Tibial artery (tissue), 4 donors: ENCODE data around the gene SKIL.

Experiments used
- DNase-seq, 2 donors: peaks; one replicate each; pipeline ENCODE4 v3.0.0-alpha.2; 2019
- H3K27ac ChIP-seq, 2 donors: fragments of 200-600 bp; sonication (generic) in 1 of 2; 1 replicate in 1 of 2; 2 replicates in 1 of 2; pipeline ENCODE4 v1.5.1; 2018 to 2019; ENCODE audit warnings: mild to moderate bottlenecking in 1 of 2
- H3K27me3 ChIP-seq, 2 donors: fragments of 200-600 bp; sonication (generic) in 1 of 2; one replicate each; pipeline versions ENCODE4 v1.5.1 to v1.6.0; 2016 to 2019
- H3K36me3 ChIP-seq, 3 donors: fragments of 200-600 bp; sonication (generic) in 2 of 3; one replicate each; pipeline ENCODE4 v1.5.1; 2016 to 2019; ENCODE audit warnings: mild to moderate bottlenecking in 2 of 3
- H3K4me1 ChIP-seq, 4 donors: fragments of 200-600 bp; sonication (generic) in 2 of 4; 1 replicate in 3 of 4; 2 replicates in 1 of 4; pipeline ENCODE4 v1.5.1; 2016 to 2019
- H3K4me3 ChIP-seq, 2 donors: fragments of 200-600 bp; sonication (generic) in 1 of 2; 1 replicate in 1 of 2; 2 replicates in 1 of 2; pipeline ENCODE4 v1.5.1; 2018 to 2019; ENCODE audit warnings: mild to moderate bottlenecking in 2 of 2
- H3K9me3 ChIP-seq, 3 donors: fragments of 200-600 bp; sonication (generic) in 1 of 3; one replicate each; pipeline ENCODE4 v1.5.1; 2016 to 2019
- CTCF ChIP-seq, 2 experiments: fragments of 200-600 bp in 1 of 2; fragments of 450-650 bp in 1 of 2; IDR thresholded peaks; one replicate each; pipeline ENCODE4 v1.5.1; 2017 to 2019; ENCODE audit warnings: antibody characterized with exemption in 2 of 2, mild to moderate bottlenecking in 1 of 2, moderate library complexity in 1 of 2
- intact Hi-C: fragments of 100-400 bp; cut with DNase I; formaldehyde crosslinking; loops from one replicate; pipeline ENCODE4 v1.15.0; 2023; ENCODE audit warnings: low total_unique reads

The SKIL gene

GRCh38 chr3:170425491-170426239 lies 68.2 kb downstream of the SKIL start:
- DNase-seq: no peak
- Histone ChIP-seq H3K4me1 (no peaks in the 10 kb centered on the region), H3K27me3 (no peaks in the 10 kb centered on the region), H3K36me3 (peaks cover 0 to 4% (median 0%) of the 10 kb centered on the region in 3 donors), H3K4me3 (no peak overlapping the region), H3K27ac (no peak overlapping the region), H3K9me3 (no peaks in the 10 kb centered on the region)
- intact Hi-C loops: no loop called here
- no peak for TF ChIP-seq CTCF (IDR thresholded peaks at IDR 0.05)

DNA sequence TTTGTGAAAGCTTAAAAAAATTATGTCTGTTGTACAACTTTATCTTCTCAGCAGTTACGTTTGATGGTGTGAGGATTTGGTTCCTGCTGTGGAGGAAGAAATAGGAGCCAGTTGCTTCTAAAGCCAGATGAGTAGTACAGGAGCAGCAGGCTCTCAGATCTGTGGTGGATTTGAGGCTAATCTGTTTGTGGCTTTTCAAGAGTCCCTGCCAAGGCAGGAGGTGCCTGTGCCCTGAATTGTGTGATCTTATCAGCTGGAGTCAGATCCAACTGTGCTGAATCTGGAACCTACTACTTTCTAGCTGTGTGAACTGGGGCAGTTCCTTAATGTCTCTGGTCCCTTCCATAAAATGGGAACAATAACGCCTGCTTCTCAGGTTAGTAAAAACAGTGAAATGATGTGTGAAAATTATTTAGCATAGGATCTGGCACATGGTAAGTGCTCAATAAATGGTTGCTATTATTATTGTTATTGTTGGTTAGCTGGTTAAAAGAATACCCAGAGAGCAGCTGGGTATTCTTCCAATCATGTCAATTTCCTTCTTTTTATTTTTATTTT lies 68.8 kb downstream of the SKIL start:
- no peak for DNase-seq
- no peak for TF ChIP-seq CTCF (IDR thresholded peaks at IDR 0.05)
- Histone ChIP-seq H3K4me3 (no peak overlapping the region), H3K4me1 (no peaks in the 10 kb centered on the region), H3K27ac (no peak overlapping the region), H3K27me3 (no peaks in the 10 kb centered on the region), H3K9me3 (no peaks in the 10 kb centered on the region), H3K36me3 (peaks cover 0 to 4% (median 0%) of the 10 kb centered on the region in 3 donors)
- intact Hi-C loops: no loop called here

GRCh38 chr3:170428095-170428494 lies 70.6 kb downstream of the SKIL start:
- H3K36me3 ChIP-seq: peaks cover 0 to 8% (median 0%) of the 10 kb centered on the region in 3 donors
- no peak overlapping the region for H3K27ac ChIP-seq
- H3K4me3 ChIP-seq: no peak overlapping the region
- H3K4me1 ChIP-seq: no peaks in the 10 kb centered on the region
- no peaks in the 10 kb centered on the region for H3K9me3 ChIP-seq
- TF ChIP-seq CTCF (IDR thresholded peaks at IDR 0.05): no peak
- intact Hi-C loops: no loop called here
- H3K27me3 ChIP-seq: no peaks in the 10 kb centered on the region
- no peak for DNase-seq

GRCh38 chr3:170429050-170429449 lies 71.5 kb downstream of the SKIL start:
- no peaks in the 10 kb centered on the region for H3K27me3 ChIP-seq
- no peak overlapping the region for H3K4me3 ChIP-seq
- TF ChIP-seq CTCF (IDR thresholded peaks at IDR 0.05): no peak
- H3K4me1 ChIP-seq: no peaks in the 10 kb centered on the region
- no peak overlapping the region for H3K27ac ChIP-seq
- no peak for DNase-seq
- H3K9me3 ChIP-seq: no peaks in the 10 kb centered on the region
- peaks cover 0 to 5% (median 0%) of the 10 kb centered on the region in 3 donors for H3K36me3 ChIP-seq
- intact Hi-C loops: no loop called here

- H3K27ac ChIP-seq: no peak overlapping the region
- TF ChIP-seq CTCF (IDR thresholded peaks at IDR 0.05): no peak
- H3K27me3 ChIP-seq: no peaks in the 10 kb centered on the region
- intact Hi-C loops: no loop called here
- no peaks in the 10 kb centered on the region for H3K4me1 ChIP-seq
- H3K9me3 ChIP-seq: no peaks in the 10 kb centered on the region
- no peak overlapping the region for H3K4me3 ChIP-seq
- no peak for DNase-seq
- H3K36me3 ChIP-seq: peaks cover 0 to 19% (median 0%) of the 10 kb centered on the region in 3 donors
Observed at GRCh38 chr3:170431054-170431453, 73.5 kb downstream of the SKIL start.
